Measurements from ENCODE around the gene CPB2. TPM values are rescaled to one million over a fixed set of nuclear protein-coding genes. Genes with fewer than 3 reads are reported as not detected.

CPB2 gene
- total RNA-seq, 1 experiment from 2014 or later = not detected

Other genes with a start within 250 kb of the CPB2 start
- 2.0 and 6.2 TPM in 2 replicates for gene ZC3H13, start 52.3 kb downstream of the CPB2 start, total RNA-seq (2014; rRNA removed; shearing (Covaris generic))
- gene LCP1, start 77.1 kb upstream of the CPB2 start, total RNA-seq (2014; rRNA removed; shearing (Covaris generic)) = 66.6 and 77.8 TPM in 2 replicates
- gene LRRC63, start 106.9 kb upstream of the CPB2 start, total RNA-seq (2014; rRNA removed; shearing (Covaris generic)) = 0.10 TPM in 1 of 2 replicates, not detected in the other